HCT116 (cell line): ENCODE measurements around the gene SUPT3H. TPM values are rescaled to one million over a fixed set of nuclear protein-coding genes. Genes with fewer than 3 reads are reported as not detected.

Experiments used
- ATAC-seq: fragments of 200-7000 bp; cut with Tn5 transposase; 2 replicates; pipeline ENCODE4 v1.9.1; 2020; ENCODE audit warnings: mild to moderate bottlenecking, moderate library complexity
- BruUV-seq: library from RNA; stranded (reverse); fragments of 400-500 nt; replicated peaks from 2 replicates; lab custom pipeline; 2021; lab: Mats Ljungman, UMichigan
- CTCF ChIA-PET: fragments of 300-600 bp; sonication (Branson Sonifier 250); formaldehyde crosslinking; loops from one replicate; lab custom pipeline; 2021; ENCODE audit warnings: antibody characterized with exemption; lab: Charles Lee
- POLR2A ChIA-PET: fragments of 300-600, 350-600 bp; sonication (Branson Sonifier 250); formaldehyde crosslinking; loops from one replicate; lab custom pipeline; 2021; ENCODE audit warnings: antibody characterized with exemption; lab: Charles Lee
- RAD21 ChIA-PET, 2 experiments: fragments of 300-600 bp; sonication (Branson Sonifier 250); formaldehyde crosslinking; loops; one replicate each; lab custom pipeline; 2023; ENCODE audit warnings: low total read pairs in 2 of 2; ENCODE audit not compliant: uncharacterized antibody in 2 of 2, unreplicated experiment in 2 of 2, low non-redundant PET in 1 of 2; lab: Charles Lee
- DNase-seq: peaks from one replicate; pipeline ENCODE4 v3.0.0-alpha.2; 2010; ENCODE audit warnings: low read depth, low spot score
- H2AFZ ChIP-seq: fragments of 200-600 bp; shearing (Covaris generic), sonication (generic); 2 replicates; pipeline ENCODE4 v1.6.1; 2017; ENCODE audit warnings: low read depth, mixed run types, mixed read lengths, antibody characterized with exemption, low read length; ENCODE audit not compliant: poor library complexity, severe bottlenecking
- H3K27ac ChIP-seq: 2 replicates; pipeline ENCODE4 v1.5.1; 2012; ENCODE audit warnings: low read depth, low read length
- H3K27me3 ChIP-seq: fragments of 200-600 bp; sonication (generic); 2 replicates; pipeline ENCODE4 v1.6.1; 2016; ENCODE audit warnings: mixed run types, low read length, mixed read lengths; ENCODE audit not compliant: insufficient read depth
- H3K36me3 ChIP-seq, 2 experiments: fragments of 200-500 bp in 1 of 2; fragments of 200-600 bp in 1 of 2; sonication (Bioruptor generic) in 1 of 2; sonication (generic) in 1 of 2; 2 replicates each; pipeline versions ENCODE4 v1.5.1 to v1.6.1; 2014 to 2016; ENCODE audit warnings: low read length in 2 of 2, inconsistent platforms in 1 of 2, mixed read lengths in 1 of 2, mixed run types in 1 of 2; ENCODE audit not compliant: insufficient read depth in 2 of 2, control insufficient read depth in 1 of 2
- H3K4me1 ChIP-seq, 2 experiments: fragments of 200-600 bp in 1 of 2; sonication (generic) in 1 of 2; 2 replicates each; pipeline versions ENCODE4 v1.5.1 to v1.6.1; 2012 to 2017; ENCODE audit warnings: low read length in 2 of 2, inconsistent platforms in 1 of 2, mild to moderate bottlenecking in 1 of 2, mixed read lengths in 1 of 2, mixed run types in 1 of 2, moderate library complexity in 1 of 2; ENCODE audit not compliant: insufficient read depth in 2 of 2, control insufficient read depth in 1 of 2
- H3K4me2 ChIP-seq: fragments of 200-600 bp; sonication (generic); 2 replicates; pipeline ENCODE4 v1.6.1; 2017; ENCODE audit warnings: mixed run types, low read length, mixed read lengths
- H3K4me3 ChIP-seq, 2 experiments: fragments of 200-600 bp in 1 of 2; sonication (generic) in 1 of 2; replicated peaks in 1 of 2; 2 replicates each; pipeline ENCODE4 v1.5.1; 2011 to 2016; ENCODE audit warnings: low read length in 2 of 2, control low read depth in 1 of 2, low read depth in 1 of 2, mild to moderate bottlenecking in 1 of 2, mixed read lengths in 1 of 2, mixed run types in 1 of 2
- H3K79me2 ChIP-seq: fragments of 200-600 bp; sonication (generic); 2 replicates; pipeline ENCODE4 v1.6.1; 2017; ENCODE audit warnings: mild to moderate bottlenecking, mixed run types, low read length, moderate library complexity, mixed read lengths; ENCODE audit not compliant: insufficient read depth
- H3K9ac ChIP-seq: fragments of 200-600 bp; sonication (generic); 2 replicates; pipeline ENCODE4 v1.6.1; 2016; ENCODE audit warnings: low read length, mixed read lengths
- H3K9me2 ChIP-seq: fragments of 200-600 bp; sonication (generic), shearing (Covaris generic); 2 replicates; pipeline ENCODE4 v1.6.1; 2017; ENCODE audit warnings: mixed run types, mild to moderate bottlenecking, moderate library complexity; ENCODE audit not compliant: insufficient read depth
- H3K9me3 ChIP-seq, 2 experiments: fragments of 200-500 bp in 1 of 2; fragments of 200-600 bp in 1 of 2; sonication (Bioruptor generic) in 1 of 2; sonication (generic) in 1 of 2; 2 replicates each; pipeline ENCODE4 v1.6.1; 2014 to 2017; ENCODE audit warnings: low read length in 2 of 2, mixed read lengths in 2 of 2, inconsistent platforms in 1 of 2, low read depth in 1 of 2, mild to moderate bottlenecking in 1 of 2, mixed run types in 1 of 2, moderate library complexity in 1 of 2; ENCODE audit not compliant: control insufficient read depth in 1 of 2, insufficient read depth in 1 of 2
- H4K20me1 ChIP-seq: fragments of 200-600 bp; sonication (generic), shearing (Covaris generic); 2 replicates; pipeline ENCODE4 v1.6.1; 2017; ENCODE audit warnings: mixed run types, mild to moderate bottlenecking, moderate library complexity; ENCODE audit not compliant: insufficient read depth
- CBX3 ChIP-seq: IDR thresholded peaks from 2 replicates; pipeline ENCODE4 v1.6.1; 2012; ENCODE audit warnings: low read depth
- CEBPB ChIP-seq: IDR thresholded peaks from 2 replicates; pipeline ENCODE4 v1.6.1; 2012; ENCODE audit warnings: low read depth
- ELF1 ChIP-seq: IDR thresholded peaks from 2 replicates; pipeline ENCODE4 v1.6.1; 2012; ENCODE audit warnings: low read depth, borderline replicate concordance
- EZH2 ChIP-seq: fragments of 200-600 bp; sonication (generic); IDR thresholded peaks from 2 replicates; pipeline ENCODE4 v1.6.1; 2017; ENCODE audit warnings: antibody characterized with exemption, mixed run types
- EZH2phosphoT487 ChIP-seq: fragments of 200-600 bp; IDR thresholded peaks from 2 replicates; pipeline ENCODE4 v1.6.1; 2018; ENCODE audit warnings: antibody characterized with exemption, borderline replicate concordance
- FOSL1 ChIP-seq: IDR thresholded peaks from 2 replicates; pipeline ENCODE4 v1.6.1; 2012; ENCODE audit warnings: low read depth
- JUND ChIP-seq: IDR thresholded peaks from 2 replicates; pipeline ENCODE4 v1.6.1; 2012
- POLR2AphosphoS5 ChIP-seq: IDR thresholded peaks from 2 replicates; pipeline ENCODE4 v1.6.1; 2011; ENCODE audit warnings: mild to moderate bottlenecking, low read depth, low read length, moderate library complexity
- SRF ChIP-seq: IDR thresholded peaks from 2 replicates; pipeline ENCODE4 v1.6.1; 2012; ENCODE audit warnings: low read depth
- TCF7L2 ChIP-seq: IDR thresholded peaks from 2 replicates; pipeline ENCODE4 v1.7.0; 2011; ENCODE audit warnings: borderline replicate concordance, inconsistent platforms; ENCODE audit not compliant: insufficient read depth, insufficient read length; ENCODE audit errors: extremely low read depth
- YY1 ChIP-seq: IDR thresholded peaks from 2 replicates; pipeline ENCODE4 v1.6.1; 2011; ENCODE audit warnings: low read length, low read depth, moderate library complexity, mild to moderate bottlenecking; ENCODE audit not compliant: insufficient replicate concordance; ENCODE audit errors: extremely low read depth
- ZNF274 ChIP-seq: fragments of 200-500 bp; sonication (Bioruptor generic); IDR thresholded peaks from 2 replicates; pipeline ENCODE4 v1.6.1; 2014; ENCODE audit warnings: mild to moderate bottlenecking, low read depth, low read length, inconsistent platforms
- intact Hi-C: fragments of 100-400 bp; cut with micrococcal nuclease; formaldehyde crosslinking; loops from 2 replicates; pipeline ENCODE4 v1.10.0; 2022
- total RNA-seq: library from RNA; stranded (reverse); gene quantifications from one replicate; pipeline ENCODE4 v1.2.1, GENCODE V29; 2021; ENCODE audit not compliant: unreplicated experiment
- TF ChIP-seq, protein P1 (sequence below): IDR thresholded peaks from 2 replicates; pipeline ENCODE4 v1.6.1; 2012; ENCODE audit warnings: low read depth
- TF ChIP-seq, protein P2 (sequence below), 3 experiments: fragments of 200-600 bp in 1 of 3; sonication (generic) in 1 of 3; IDR thresholded peaks in 2 of 3; conservative IDR thresholded peaks in 1 of 3; 2 replicates each; pipeline ENCODE4 v1.5.1; 2012 to 2017; ENCODE audit warnings: low read depth in 2 of 3, low read length in 2 of 3, antibody characterized with exemption in 1 of 3, borderline replicate concordance in 1 of 3, control low read depth in 1 of 3, mild to moderate bottlenecking in 1 of 3, mixed read lengths in 1 of 3, mixed run types in 1 of 3, moderate library complexity in 1 of 3; ENCODE audit not compliant: insufficient read depth in 1 of 3

The SUPT3H gene
- total RNA-seq, 1 experiment from 2014 or later: 7.4 TPM

DNA sequence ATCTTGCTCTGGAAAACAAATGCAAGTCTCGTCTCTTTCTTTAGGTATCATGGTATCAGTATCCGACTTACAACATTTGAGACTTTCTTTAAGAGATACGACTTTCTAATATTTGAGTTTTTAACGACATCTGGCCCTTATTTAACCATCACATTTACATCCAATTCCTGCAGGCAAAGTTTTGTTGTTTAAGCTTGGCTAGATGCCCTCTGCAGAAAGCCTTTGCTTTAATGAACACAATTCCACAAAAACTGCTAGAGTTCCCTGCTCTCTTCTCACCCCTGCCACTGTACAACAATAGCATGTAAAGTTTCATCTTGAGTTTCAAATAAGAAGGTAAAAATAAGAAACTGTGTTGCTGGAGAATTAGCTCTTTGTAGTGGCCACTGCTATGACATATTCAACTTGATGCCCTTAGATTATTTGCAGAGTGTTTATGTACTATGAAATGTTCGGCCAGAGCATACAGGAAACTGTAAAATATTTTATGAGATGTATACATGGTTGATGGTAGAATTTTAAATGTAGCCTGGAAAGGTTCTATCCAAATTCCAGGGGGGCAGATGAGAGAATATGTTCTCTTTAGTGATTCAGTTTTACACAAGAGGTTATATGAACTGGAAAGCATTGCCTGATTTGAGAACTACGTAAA lies 551.6 kb downstream of the SUPT3H start:
- Histone ChIP-seq H3K9me2 (no peaks in the 10 kb centered on the region), H3K36me3 (no peaks in the 10 kb centered on the region), H3K79me2 (no peaks in the 10 kb centered on the region), H3K4me1 (no peaks in the 10 kb centered on the region), H3K4me3 (no peak overlapping the region), H4K20me1 (no peaks in the 10 kb centered on the region), H3K27ac (no peak overlapping the region), H3K9me3 (no peaks in the 10 kb centered on the region), H2AFZ (no peak overlapping the region), H3K9ac (no peak overlapping the region), H3K27me3 (no peaks in the 10 kb centered on the region), H3K4me2 (no peak overlapping the region)
- no TSS peak for BruUV-seq
- TF ChIP-seq JUND (no peak), FOSL1 (no peak), YY1 (no peak), SRF (no peak), ELF1 (no peak), CBX3 (no peak), POLR2AphosphoS5 (no peak), EZH2 (no peak), EZH2phosphoT487 (no peak), TCF7L2 (no peak), ZNF274 (no peak), CEBPB (no peak)
- TF ChIP-seq, protein P1, sequence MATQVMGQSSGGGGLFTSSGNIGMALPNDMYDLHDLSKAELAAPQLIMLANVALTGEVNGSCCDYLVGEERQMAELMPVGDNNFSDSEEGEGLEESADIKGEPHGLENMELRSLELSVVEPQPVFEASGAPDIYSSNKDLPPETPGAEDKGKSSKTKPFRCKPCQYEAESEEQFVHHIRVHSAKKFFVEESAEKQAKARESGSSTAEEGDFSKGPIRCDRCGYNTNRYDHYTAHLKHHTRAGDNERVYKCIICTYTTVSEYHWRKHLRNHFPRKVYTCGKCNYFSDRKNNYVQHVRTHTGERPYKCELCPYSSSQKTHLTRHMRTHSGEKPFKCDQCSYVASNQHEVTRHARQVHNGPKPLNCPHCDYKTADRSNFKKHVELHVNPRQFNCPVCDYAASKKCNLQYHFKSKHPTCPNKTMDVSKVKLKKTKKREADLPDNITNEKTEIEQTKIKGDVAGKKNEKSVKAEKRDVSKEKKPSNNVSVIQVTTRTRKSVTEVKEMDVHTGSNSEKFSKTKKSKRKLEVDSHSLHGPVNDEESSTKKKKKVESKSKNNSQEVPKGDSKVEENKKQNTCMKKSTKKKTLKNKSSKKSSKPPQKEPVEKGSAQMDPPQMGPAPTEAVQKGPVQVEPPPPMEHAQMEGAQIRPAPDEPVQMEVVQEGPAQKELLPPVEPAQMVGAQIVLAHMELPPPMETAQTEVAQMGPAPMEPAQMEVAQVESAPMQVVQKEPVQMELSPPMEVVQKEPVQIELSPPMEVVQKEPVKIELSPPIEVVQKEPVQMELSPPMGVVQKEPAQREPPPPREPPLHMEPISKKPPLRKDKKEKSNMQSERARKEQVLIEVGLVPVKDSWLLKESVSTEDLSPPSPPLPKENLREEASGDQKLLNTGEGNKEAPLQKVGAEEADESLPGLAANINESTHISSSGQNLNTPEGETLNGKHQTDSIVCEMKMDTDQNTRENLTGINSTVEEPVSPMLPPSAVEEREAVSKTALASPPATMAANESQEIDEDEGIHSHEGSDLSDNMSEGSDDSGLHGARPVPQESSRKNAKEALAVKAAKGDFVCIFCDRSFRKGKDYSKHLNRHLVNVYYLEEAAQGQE: no peak
- TF ChIP-seq, protein P2, sequence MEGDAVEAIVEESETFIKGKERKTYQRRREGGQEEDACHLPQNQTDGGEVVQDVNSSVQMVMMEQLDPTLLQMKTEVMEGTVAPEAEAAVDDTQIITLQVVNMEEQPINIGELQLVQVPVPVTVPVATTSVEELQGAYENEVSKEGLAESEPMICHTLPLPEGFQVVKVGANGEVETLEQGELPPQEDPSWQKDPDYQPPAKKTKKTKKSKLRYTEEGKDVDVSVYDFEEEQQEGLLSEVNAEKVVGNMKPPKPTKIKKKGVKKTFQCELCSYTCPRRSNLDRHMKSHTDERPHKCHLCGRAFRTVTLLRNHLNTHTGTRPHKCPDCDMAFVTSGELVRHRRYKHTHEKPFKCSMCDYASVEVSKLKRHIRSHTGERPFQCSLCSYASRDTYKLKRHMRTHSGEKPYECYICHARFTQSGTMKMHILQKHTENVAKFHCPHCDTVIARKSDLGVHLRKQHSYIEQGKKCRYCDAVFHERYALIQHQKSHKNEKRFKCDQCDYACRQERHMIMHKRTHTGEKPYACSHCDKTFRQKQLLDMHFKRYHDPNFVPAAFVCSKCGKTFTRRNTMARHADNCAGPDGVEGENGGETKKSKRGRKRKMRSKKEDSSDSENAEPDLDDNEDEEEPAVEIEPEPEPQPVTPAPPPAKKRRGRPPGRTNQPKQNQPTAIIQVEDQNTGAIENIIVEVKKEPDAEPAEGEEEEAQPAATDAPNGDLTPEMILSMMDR (IDR thresholded peaks at IDR 0.05 in 2 of 3, conservative IDR thresholded peaks at IDR 0.05 in 1 of 3; ENCODE audit: borderline replicate concordance in 1 of 3, insufficient read depth in 1 of 3, low read depth in 2 of 3, low read length in 2 of 3): no peak
- intact Hi-C loops: no loop called here
- ChIA-PET RAD21 (no interaction called here), CTCF (no interaction called here), POLR2A (no interaction called here)
- DNase-seq (no peak), ATAC-seq (no peak)
